Measurements from ENCODE around the gene COL6A5. TPM values are rescaled to one million over a fixed set of nuclear protein-coding genes. Genes with fewer than 3 reads are reported as not detected.
"Not testable (repeated sequence)": the region's sequence is repeated elsewhere in the genome, so short reads cannot be mapped to it uniquely, and the experiment has no call there.

COL6A5 gene, protein sequence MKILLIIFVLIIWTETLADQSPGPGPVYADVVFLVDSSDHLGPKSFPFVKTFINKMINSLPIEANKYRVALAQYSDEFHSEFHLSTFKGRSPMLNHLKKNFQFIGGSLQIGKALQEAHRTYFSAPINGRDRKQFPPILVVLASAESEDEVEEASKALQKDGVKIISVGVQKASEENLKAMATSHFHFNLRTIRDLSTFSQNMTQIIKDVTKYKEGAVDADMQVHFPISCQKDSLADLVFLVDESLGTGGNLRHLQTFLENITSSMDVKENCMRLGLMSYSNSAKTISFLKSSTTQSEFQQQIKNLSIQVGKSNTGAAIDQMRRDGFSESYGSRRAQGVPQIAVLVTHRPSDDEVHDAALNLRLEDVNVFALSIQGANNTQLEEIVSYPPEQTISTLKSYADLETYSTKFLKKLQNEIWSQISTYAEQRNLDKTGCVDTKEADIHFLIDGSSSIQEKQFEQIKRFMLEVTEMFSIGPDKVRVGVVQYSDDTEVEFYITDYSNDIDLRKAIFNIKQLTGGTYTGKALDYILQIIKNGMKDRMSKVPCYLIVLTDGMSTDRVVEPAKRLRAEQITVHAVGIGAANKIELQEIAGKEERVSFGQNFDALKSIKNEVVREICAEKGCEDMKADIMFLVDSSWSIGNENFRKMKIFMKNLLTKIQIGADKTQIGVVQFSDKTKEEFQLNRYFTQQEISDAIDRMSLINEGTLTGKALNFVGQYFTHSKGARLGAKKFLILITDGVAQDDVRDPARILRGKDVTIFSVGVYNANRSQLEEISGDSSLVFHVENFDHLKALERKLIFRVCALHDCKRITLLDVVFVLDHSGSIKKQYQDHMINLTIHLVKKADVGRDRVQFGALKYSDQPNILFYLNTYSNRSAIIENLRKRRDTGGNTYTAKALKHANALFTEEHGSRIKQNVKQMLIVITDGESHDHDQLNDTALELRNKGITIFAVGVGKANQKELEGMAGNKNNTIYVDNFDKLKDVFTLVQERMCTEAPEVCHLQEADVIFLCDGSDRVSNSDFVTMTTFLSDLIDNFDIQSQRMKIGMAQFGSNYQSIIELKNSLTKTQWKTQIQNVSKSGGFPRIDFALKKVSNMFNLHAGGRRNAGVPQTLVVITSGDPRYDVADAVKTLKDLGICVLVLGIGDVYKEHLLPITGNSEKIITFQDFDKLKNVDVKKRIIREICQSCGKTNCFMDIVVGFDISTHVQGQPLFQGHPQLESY (N-terminal part only)
- total RNA-seq = not detected

GRCh38 chr3:130345487-130346079, at the start of gene COL6A5:
Gene COL6A5, plus strand, starts transcription at chr3:130345672. Its CDS starts 27,967 bp downstream, at chr3:130373639.
- DNase-seq = no peak

GRCh38 chr3:130299531-130299930, 45.9 kb upstream of the COL6A5 start:
- no peak for DNase-seq

GRCh38 chr3:130300888-130301287, 44.6 kb upstream of the COL6A5 start:
- no peak for DNase-seq

DNA sequence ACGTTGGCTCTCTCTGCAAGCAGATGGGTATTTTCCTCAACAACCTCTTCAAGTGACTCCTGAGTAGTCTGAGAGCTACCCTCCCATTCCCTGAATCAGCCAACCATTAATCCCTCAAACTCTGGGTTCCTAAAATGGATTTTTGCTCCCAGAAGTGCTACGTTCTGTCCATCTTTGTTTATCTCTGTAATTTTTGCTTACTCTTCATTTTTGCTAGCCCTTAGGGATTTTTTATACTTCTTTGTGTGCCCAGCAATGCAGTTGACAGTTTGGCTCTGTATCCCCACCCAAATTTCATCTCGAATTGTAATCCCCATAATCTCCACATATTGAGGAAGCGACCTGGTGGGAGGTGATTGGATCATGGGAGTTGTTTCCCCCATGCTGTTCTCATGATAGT, 35.4 kb upstream of the COL6A5 start:
- DNase-seq = no peak

DNA sequence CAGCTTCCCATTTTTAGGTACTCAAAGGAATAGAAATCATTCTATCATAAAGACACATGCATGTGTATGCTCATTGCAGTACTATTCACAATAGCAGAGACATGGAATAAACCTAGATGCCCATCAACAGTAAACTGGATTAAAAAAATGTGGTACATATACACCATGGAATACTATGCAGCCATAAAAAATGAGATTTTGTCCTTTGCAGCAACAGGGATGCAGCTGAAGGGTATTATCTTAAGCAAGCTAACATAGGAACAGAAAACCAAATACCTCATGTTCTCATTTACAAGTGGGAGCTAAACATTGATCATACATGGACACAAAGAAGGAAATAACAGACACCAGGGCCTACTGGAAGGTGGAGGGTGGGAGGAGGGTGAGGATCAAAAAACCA, 33.1 kb upstream of the COL6A5 start:
- DNase-seq = no peak

GRCh38 chr3:130316169-130316568, 29.3 kb upstream of the COL6A5 start:
- no peak for DNase-seq

DNA sequence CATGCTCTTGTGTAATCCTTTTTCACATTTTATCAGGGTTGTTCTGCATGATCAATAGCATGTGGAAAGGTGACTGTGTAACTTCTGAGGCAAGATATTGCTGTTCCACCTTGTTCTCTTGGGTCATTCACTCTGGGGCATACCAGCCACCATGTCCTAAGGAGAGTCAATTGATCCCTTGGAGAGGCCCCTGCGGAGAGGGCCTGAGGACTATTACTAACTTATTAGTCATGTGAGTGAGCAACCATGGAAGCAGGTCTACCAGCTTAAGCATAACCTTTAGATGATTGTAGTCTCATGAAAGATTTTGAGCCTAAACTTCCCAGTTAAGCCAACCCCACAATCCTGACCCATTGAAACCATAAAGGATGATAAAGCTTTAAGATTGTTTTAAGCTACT, 22.0 kb upstream of the COL6A5 start:
- no peak for DNase-seq

DNA sequence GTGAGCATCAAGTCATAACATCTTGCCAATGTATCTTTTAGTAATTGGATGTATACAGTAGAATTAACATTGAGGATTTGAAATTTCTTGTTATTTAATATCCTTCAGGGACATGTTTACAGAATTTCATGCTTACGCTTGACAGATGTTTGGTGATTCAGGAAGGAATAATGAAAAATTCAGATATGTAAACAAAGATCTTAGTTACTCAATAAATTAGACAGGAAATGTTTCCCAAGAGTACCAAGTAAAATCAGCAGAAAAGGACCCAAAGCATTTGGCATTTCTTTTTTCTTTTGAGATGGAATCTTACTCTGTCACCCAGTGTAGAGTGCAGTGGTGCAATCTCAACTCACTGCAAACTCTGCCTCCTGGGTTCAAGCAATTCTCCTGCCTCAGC, 4.7 kb upstream of the COL6A5 start:
- no peak for DNase-seq

DNA sequence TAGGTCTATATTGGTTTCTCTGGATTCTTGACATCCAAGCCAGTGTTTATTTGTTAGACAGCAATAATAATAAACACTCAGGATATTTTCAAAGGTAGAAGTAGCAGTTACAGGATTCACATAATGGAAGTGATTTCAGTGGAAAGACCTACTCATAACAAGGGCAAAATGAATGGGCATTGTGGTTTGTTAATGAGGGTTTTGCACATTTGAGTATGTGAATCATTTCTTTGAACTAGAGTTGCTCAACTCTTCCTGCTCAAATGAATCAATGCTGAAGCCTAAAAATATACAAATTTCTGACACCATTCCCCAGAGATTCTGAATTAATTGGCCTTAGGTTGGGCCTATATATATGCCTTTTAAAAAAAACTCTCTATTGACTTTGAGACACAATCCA, 4.1 kb upstream of the COL6A5 start:
- no peak for DNase-seq

GRCh38 chr3:130341882-130342281, 3.6 kb upstream of the COL6A5 start:
- DNase-seq = no peak

- no peak for DNase-seq
These were observed 2.4 kb upstream of the COL6A5 start for GRCh38 chr3:130342821-130343661.

DNA sequence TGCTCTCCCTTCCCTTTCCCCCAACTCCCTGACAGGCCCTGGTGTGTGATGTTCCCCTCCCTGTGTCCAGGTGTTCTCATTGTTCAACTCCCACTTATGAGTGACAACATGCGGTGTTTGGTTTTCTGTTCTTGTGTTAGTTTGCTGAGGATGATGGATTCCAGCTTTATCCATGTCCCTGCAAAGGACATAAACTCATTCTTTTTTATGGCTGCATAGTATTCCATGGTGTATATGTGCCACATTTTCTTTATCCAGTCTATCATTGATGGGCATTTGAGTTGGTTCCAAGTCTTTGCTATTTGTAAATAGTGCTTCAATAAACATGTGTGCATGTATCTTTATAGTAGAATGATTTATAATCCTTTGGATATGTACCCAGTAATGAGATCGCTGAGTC, 2.8 kb downstream of the COL6A5 start:
- not testable (repeated sequence) for DNase-seq

DNA sequence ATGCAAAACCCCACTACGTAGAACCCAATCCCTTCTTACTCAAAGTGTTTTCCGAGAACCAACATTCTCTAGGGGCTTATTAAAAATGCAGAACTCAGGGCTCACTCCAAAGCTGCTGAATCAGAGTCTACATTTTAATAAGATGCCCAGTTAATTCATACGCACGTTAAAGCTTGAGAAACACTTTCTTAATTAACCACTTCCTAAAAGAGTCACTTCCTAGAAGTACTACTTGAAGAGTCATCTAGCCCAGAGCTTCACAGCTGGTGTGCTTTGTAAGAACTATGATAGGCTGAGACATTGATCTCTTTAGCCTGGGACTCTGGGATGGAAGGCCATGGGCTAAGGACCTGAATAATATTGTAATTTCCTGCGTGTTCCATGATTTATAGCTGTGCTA, 9.0 kb downstream of the COL6A5 start:
- DNase-seq = no peak

GRCh38 chr3:130374033-130374432, 28.6 kb downstream of the COL6A5 start:
- DNase-seq = no peak

GRCh38 chr3:130374908-130375307, 29.4 kb downstream of the COL6A5 start:
- no peak for DNase-seq

GRCh38 chr3:130377960-130378676, 32.6 kb downstream of the COL6A5 start:
- DNase-seq = no peak

DNA sequence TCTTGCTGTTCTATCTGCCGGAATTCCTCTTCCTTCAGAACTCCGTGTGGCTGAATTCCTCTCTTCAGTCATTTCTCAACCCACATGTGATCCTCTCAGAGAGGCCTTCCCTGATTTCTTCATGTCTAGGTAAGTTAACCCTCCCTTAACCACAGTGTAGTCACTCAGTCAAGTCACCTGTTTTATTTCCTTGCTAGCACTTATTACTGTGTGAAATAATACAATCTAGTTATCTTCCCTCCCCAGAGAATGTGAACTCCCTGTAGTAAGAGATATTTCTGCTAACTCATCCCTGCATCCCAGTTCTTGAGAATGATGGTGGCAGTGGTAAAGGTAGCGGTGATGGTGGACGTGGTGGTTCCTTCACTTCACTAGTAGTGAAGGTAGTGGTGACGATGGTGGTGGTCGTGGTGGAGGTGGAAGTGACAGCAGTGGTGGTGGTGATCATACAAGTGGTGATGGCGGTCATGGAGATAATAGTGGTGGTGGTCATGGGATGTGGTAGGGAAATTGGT, 33.3 kb downstream of the COL6A5 start:
- no peak for DNase-seq

DNA sequence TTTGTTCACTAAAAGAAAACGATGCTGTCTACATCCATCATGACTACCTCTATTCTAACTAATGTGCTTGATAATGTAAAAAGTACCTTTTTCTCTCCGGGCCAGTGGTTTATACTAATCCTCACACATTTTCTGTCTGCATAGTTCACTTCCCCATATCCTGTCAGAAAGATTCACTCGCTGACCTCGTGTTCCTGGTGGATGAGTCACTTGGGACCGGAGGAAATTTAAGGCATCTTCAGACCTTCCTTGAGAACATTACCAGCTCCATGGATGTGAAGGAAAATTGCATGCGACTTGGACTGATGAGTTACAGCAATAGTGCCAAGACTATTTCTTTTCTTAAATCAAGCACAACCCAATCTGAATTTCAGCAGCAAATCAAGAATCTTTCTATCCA, 33.8 kb downstream of the COL6A5 start:
- no peak for DNase-seq

DNA sequence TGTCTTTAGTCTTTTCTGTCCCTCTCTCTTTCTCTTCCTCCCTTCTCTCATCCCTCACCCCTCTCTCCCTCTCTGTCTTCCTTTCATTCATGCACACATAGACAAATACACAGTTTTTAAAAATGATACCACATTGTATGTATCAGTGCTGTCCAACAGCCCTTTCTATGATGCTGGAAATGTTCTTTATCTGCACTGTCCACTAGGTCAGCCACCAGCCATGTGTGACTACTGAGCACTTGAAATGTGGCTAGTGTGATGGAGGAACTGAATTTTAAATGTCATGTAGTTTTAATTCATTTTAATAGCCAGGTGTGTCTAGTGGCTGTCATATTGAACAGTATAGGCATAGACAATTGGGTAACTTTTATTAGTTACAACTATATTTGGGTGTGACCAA, 34.9 kb downstream of the COL6A5 start:
- no peak for DNase-seq

DNA sequence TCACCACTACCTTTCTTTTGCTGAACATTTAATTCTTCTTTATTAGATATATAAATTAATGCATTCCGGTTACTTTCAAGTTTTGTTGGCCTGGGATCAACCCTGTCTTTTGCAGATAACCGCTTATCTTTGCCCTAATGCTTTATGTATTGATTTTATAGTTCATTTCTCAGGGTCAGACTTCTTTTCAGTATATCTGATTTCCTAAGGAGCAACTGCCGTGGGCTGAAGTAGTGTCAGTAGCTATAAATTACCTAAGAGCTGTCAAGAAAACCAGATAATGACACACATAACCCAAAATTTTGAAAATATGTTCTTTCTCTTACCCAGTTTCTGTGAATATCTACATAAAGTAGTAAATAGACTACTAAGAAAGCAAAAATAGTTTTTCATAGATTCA, 38.0 kb downstream of the COL6A5 start:
- no peak for DNase-seq

GRCh38 chr3:130384476-130385025, 39.1 kb downstream of the COL6A5 start:
- DNase-seq = no peak

All from effector CD4-positive, alpha-beta T cell (primary cell).